NT2/D1 (cell line): ENCODE measurements around the gene SH3BP1.

Experiments used
- YY1 ChIP-seq: IDR thresholded peaks from 2 replicates; pipeline ENCODE4 v1.6.1; 2011; ENCODE audit not compliant: insufficient read length, insufficient read depth
- ZNF274 ChIP-seq: IDR thresholded peaks from 2 replicates; pipeline ENCODE4 v1.6.1; 2011; ENCODE audit warnings: mild to moderate bottlenecking, low read depth, low read length

- TF ChIP-seq ZNF274 = no peak
- TF ChIP-seq YY1 = no peak
Measured at GRCh38 chr22:37658133-37659065, 18.9 kb downstream of the SH3BP1 start, which contains the start of gene PDXP.
